Testis (tissue), 3 donors: ENCODE data around the gene EIF2B4. TPM values are rescaled to one million over a fixed set of nuclear protein-coding genes. Genes with fewer than 3 reads are reported as not detected.

Experiments
- DNase-seq: peaks from one replicate; pipeline ENCODE4 v3.0.0-alpha.2; 2019
- H3K27ac ChIP-seq, 2 donors: fragments of 200-600 bp; sonication (generic); one replicate each; pipeline ENCODE4 v1.5.1; 2019
- H3K27me3 ChIP-seq: fragments of 200-600 bp; sonication (generic); one replicate; pipeline ENCODE4 v1.5.1; 2019
- H3K36me3 ChIP-seq: fragments of 200-600 bp; sonication (generic); one replicate; pipeline ENCODE4 v1.5.1; 2017; ENCODE audit warnings: low read depth; ENCODE audit errors: missing control alignments
- H3K4me1 ChIP-seq: fragments of 200-600 bp; sonication (generic); one replicate; pipeline ENCODE4 v1.5.1; 2019
- H3K4me3 ChIP-seq, 2 donors: fragments of 200-600 bp; sonication (generic); one replicate each; pipeline ENCODE4 v1.5.1; 2017 to 2019
- H3K9me3 ChIP-seq: fragments of 200-600 bp; sonication (generic); one replicate; pipeline ENCODE4 v1.5.1; 2017
- POLR2A ChIP-seq: fragments of 450-650 bp; IDR thresholded peaks from one replicate; pipeline ENCODE4 v1.6.1; 2017; ENCODE audit warnings: antibody characterized with exemption, mild to moderate bottlenecking, moderate library complexity
- WGBS, 2 donors: methylation state at CpG; one replicate each; pipeline ENCODE4 v1.1.5; 2018; 5-methylcytosine and 5-hydroxymethylcytosine counted together
- intact Hi-C: fragments of 100-400 bp; cut with DNase I; formaldehyde crosslinking; loops from one replicate; pipeline ENCODE4 v1.15.1; 2023; ENCODE audit warnings: low total_unique reads
- polyA plus RNA-seq: library from polyadenylated mRNA; stranded (reverse); fragments of 350-450 nt; fragmentation: Illumina TruSeq; extraction: RNeasy Lipid Tissue Mini Kit (QIAGEN cat#74804); gene quantifications from one replicate; pipeline ENCODE4 v1.2.3, GENCODE V29; 2014; ENCODE audit warnings: low read depth, low replicate concordance; ENCODE audit not compliant: insufficient read depth
- total RNA-seq, 2 donors: library from RNA; depleted of rRNA; stranded (reverse); fragments of >200 nt; gene quantifications; one replicate each; pipeline ENCODE4 v1.2.3, GENCODE V29; 2016
- TF ChIP-seq, protein P1 (sequence below), 3 experiments: fragments of 450-650 bp in 2 of 3; fragments of 200-600 bp in 1 of 3; sonication (generic) in 1 of 3; IDR thresholded peaks; one replicate each; pipeline ENCODE4 v1.5.1; 2016 to 2019; ENCODE audit warnings: antibody characterized with exemption in 3 of 3, mild to moderate bottlenecking in 2 of 3, moderate library complexity in 1 of 3

EIF2B4 gene
- total and polyA plus RNA-seq, 3 donors from 2014 or later = 59.4 to 111 (median 67.7) TPM

DNA sequence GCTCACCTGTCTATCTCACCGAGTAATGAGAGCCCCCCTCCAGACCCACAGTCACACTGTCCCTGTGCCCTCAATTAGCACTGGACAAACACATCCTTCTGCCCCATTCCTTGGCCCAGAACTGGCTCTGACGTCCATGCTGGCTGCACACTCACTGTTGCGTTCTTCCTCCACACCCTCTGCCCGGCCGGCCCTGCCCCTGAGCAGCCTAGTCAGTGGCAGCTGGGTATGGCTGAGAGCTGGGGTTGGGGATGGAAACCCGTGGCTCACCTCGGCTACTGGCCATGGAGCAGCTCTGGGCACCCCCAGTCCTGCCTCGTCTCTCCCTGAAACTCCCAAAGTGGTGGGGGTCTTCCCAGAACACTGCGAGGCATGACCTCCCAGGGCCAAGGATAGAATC is 55.4 kb downstream of the EIF2B4 start:
- no peak overlapping the region for H3K27ac ChIP-seq
- no peak for DNase-seq
- no peak overlapping the region for H3K4me3 ChIP-seq
- TF ChIP-seq POLR2A = no peak
- TF ChIP-seq, protein P1, sequence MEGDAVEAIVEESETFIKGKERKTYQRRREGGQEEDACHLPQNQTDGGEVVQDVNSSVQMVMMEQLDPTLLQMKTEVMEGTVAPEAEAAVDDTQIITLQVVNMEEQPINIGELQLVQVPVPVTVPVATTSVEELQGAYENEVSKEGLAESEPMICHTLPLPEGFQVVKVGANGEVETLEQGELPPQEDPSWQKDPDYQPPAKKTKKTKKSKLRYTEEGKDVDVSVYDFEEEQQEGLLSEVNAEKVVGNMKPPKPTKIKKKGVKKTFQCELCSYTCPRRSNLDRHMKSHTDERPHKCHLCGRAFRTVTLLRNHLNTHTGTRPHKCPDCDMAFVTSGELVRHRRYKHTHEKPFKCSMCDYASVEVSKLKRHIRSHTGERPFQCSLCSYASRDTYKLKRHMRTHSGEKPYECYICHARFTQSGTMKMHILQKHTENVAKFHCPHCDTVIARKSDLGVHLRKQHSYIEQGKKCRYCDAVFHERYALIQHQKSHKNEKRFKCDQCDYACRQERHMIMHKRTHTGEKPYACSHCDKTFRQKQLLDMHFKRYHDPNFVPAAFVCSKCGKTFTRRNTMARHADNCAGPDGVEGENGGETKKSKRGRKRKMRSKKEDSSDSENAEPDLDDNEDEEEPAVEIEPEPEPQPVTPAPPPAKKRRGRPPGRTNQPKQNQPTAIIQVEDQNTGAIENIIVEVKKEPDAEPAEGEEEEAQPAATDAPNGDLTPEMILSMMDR (IDR thresholded peaks at IDR 0.05) = no peak
- intact Hi-C loops = no loop called here
- H3K36me3 ChIP-seq = peaks cover 3% of the 10 kb centered on the region
- no peaks in the 10 kb centered on the region for H3K27me3 ChIP-seq
- H3K9me3 ChIP-seq = no peaks in the 10 kb centered on the region
- 92 to 96% methylated on average over 3 to 6 of the region's 9 CpGs for WGBS, 2 donors
- no peaks in the 10 kb centered on the region for H3K4me1 ChIP-seq

Other genes starting within 250 kb of the EIF2B4 start
- gene ABHD1, start 246.5 kb downstream of the EIF2B4 start, total RNA-seq = 10 to 100 TPM; 37.3 to 76.4 TPM
- 141 TPM for gene ABHD1, start 246.5 kb downstream of the EIF2B4 start, polyA plus RNA-seq
- gene PREB, start 235.7 kb downstream of the EIF2B4 start, total RNA-seq = 10 to 100 TPM; 82.0 to 84.0 TPM
- gene PREB, start 235.7 kb downstream of the EIF2B4 start, polyA plus RNA-seq = 62.4 TPM
- 10 to 100 TPM; 12.8 to 55.4 TPM for gene PRR30, start 230.9 kb downstream of the EIF2B4 start, total RNA-seq
- 153 TPM for gene PRR30, start 230.9 kb downstream of the EIF2B4 start, polyA plus RNA-seq
- gene TCF23, start 221.3 kb downstream of the EIF2B4 start, total RNA-seq = 1 to 10 TPM; 5.5 to 6.7 TPM
- gene TCF23, start 221.3 kb downstream of the EIF2B4 start, polyA plus RNA-seq = 6.6 TPM
- 100 to 1,000 TPM; 263 to 295 TPM for gene ATRAID, start 158.3 kb downstream of the EIF2B4 start, total RNA-seq
- gene ATRAID, start 158.3 kb downstream of the EIF2B4 start, polyA plus RNA-seq = 323 TPM
- gene SLC5A6, start 158.1 kb downstream of the EIF2B4 start, total RNA-seq = 10 to 100 TPM; 83.4 to 84.0 TPM
- 83.9 TPM for gene SLC5A6, start 158.1 kb downstream of the EIF2B4 start, polyA plus RNA-seq
- gene CAD, start 153.0 kb downstream of the EIF2B4 start, total RNA-seq = 10 to 100 TPM; 62.5 to 66.9 TPM
- gene CAD, start 153.0 kb downstream of the EIF2B4 start, polyA plus RNA-seq = 40.0 TPM
- 100 to 1,000 TPM; 130 to 160 TPM for gene SLC30A3, start 107.3 kb downstream of the EIF2B4 start, total RNA-seq
- gene SLC30A3, start 107.3 kb downstream of the EIF2B4 start, polyA plus RNA-seq = 111 TPM
- gene DNAJC5G, start 94.9 kb downstream of the EIF2B4 start, total RNA-seq = 10 to 100 TPM; 37.4 to 57.9 TPM
- gene DNAJC5G, start 94.9 kb downstream of the EIF2B4 start, polyA plus RNA-seq = 65.0 TPM
- 10 to 100 TPM; 38.5 to 46.8 TPM for gene TRIM54, start 87.9 kb downstream of the EIF2B4 start, total RNA-seq
- gene TRIM54, start 87.9 kb downstream of the EIF2B4 start, polyA plus RNA-seq = 28.3 TPM
- 10 to 100 TPM; 16.2 to 18.8 TPM for gene UCN, start 61.9 kb downstream of the EIF2B4 start, total RNA-seq
- gene UCN, start 61.9 kb downstream of the EIF2B4 start, polyA plus RNA-seq = 0.75 TPM
- gene MPV17, start 47.2 kb downstream of the EIF2B4 start, total RNA-seq = 10 to 100 TPM; 71.2 to 72.3 TPM
- gene MPV17, start 47.2 kb downstream of the EIF2B4 start, polyA plus RNA-seq = 59.5 TPM
- gene GTF3C2, start 13.6 kb downstream of the EIF2B4 start, total RNA-seq = 10 to 100 TPM; 72.6 to 91.3 TPM
- gene GTF3C2, start 13.6 kb downstream of the EIF2B4 start, polyA plus RNA-seq = 55.1 TPM
- gene SNX17, start 278 bp upstream of the EIF2B4 start, total RNA-seq = 100 to 1,000 TPM in 1 of 2 donors, 10 to 100 TPM in 1; 79.3 to 104 TPM
- gene SNX17, start 278 bp upstream of the EIF2B4 start, polyA plus RNA-seq = 96.5 TPM
- 10 to 100 TPM; 26.7 to 39.4 TPM for gene ZNF513, start 10.4 kb upstream of the EIF2B4 start, total RNA-seq
- gene ZNF513, start 10.4 kb upstream of the EIF2B4 start, polyA plus RNA-seq = 39.8 TPM
- 100 to 1,000 TPM; 163 to 245 TPM for gene PPM1G, start 39.3 kb upstream of the EIF2B4 start, total RNA-seq
- gene PPM1G, start 39.3 kb upstream of the EIF2B4 start, polyA plus RNA-seq = 569 TPM
- 100 to 1,000 TPM; 112 to 139 TPM for gene NRBP1, start 58.3 kb upstream of the EIF2B4 start, total RNA-seq
- gene NRBP1, start 58.3 kb upstream of the EIF2B4 start, polyA plus RNA-seq = 191 TPM
- 1 to 10 TPM; 4.3 to 6.8 TPM for gene KRTCAP3, start 72.0 kb upstream of the EIF2B4 start, total RNA-seq
- 5.1 TPM for gene KRTCAP3, start 72.0 kb upstream of the EIF2B4 start, polyA plus RNA-seq
- gene IFT172, start 119.4 kb upstream of the EIF2B4 start, total RNA-seq = 100 to 1,000 TPM in 1 of 2 donors, 10 to 100 TPM in 1; 76.4 to 133 TPM
- 151 TPM for gene IFT172, start 119.4 kb upstream of the EIF2B4 start, polyA plus RNA-seq
- 10 to 100 TPM; 23.5 to 39.2 TPM for gene FNDC4, start 124.9 kb upstream of the EIF2B4 start, total RNA-seq
- gene FNDC4, start 124.9 kb upstream of the EIF2B4 start, polyA plus RNA-seq = 35.9 TPM
- 1 to 10 TPM; 2.3 to 3.3 TPM for gene GCKR, start 126.5 kb upstream of the EIF2B4 start, total RNA-seq
- 4.9 TPM for gene GCKR, start 126.5 kb upstream of the EIF2B4 start, polyA plus RNA-seq
- 10 to 100 TPM; 60.6 to 64.9 TPM for gene ZNF512, start 212.7 kb upstream of the EIF2B4 start, total RNA-seq
- 33.6 TPM for gene ZNF512, start 212.7 kb upstream of the EIF2B4 start, polyA plus RNA-seq